GM21717 (cell line): ENCODE results near the gene MAP3K21.

Source experiments
- ATAC-seq: cut with Tn5 transposase; IDR thresholded peaks from one replicate; pipeline ENCODE4 v1.9.1; 2021; ENCODE audit warnings: mild to moderate bottlenecking, moderate library complexity; ENCODE audit not compliant: unreplicated experiment

MAP3K21 gene

DNA sequence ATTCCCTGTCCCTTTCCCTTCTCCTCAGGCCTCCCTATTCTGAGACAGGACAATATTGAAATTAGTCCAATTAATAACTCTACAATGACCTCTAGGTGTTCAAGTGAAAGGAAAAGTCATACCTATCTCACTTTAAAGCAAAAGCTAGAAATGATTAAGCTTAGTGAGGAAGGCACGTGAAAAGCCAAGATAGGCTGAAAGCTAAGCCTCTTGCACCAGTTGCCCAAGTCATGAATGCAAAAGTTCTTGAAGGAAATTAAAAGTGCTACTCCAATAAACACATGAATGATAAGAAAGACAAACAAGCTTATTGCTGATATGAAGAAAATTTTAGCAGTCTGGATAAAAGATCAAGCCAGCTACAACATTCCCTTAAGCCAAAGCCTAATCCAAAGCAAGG, 3.8 kb upstream of the MAP3K21 start:
- no peak for ATAC-seq

GRCh38 chr1:233326319-233326718, 1.2 kb upstream of the MAP3K21 start:
- no peak for ATAC-seq

DNA sequence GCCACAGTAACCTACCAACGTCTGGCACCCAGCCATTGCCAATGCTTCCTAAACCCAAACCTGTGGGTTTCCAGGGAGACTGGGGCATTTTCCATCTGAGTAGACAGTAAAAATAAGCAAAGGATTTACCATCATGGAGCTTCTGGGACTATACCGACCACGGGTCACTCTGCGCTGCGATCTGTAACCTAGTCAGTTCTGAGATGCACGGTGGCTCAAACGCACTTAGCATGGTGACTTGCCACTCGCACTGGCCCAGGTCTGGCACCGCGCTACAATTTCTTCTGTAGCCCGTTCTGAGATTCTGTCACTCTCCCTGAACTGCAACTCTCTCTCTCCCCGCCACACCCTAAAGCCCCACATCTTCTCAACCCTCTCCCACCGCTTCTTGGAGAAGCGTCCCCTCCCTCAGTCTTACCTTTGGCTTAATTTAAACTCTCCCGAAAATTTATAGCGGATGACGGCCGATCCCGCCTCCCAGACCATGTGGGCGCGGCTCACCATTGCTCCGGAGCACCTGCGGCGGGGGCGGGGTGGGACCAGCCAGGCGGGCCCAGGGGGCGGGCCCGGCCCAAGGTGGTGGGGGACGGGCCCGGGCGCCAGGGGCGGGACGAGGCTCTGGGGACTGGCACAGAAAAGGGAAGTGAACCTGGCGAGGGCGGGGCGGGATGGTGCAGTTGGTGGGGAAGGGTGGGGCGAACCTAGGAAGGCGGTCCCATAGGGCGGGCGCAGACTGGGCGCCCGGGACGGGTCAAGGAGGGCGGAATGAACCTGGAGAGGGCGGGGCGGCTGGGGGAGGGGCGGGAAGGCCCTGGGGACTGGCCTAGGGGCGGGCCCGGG, 493 bp upstream of the MAP3K21 start:
- ATAC-seq: peak; percentile 94

GRCh38 chr1:233328142-233328921, 808 bp downstream of the MAP3K21 start:
- ATAC-seq: peak; percentile 27

DNA sequence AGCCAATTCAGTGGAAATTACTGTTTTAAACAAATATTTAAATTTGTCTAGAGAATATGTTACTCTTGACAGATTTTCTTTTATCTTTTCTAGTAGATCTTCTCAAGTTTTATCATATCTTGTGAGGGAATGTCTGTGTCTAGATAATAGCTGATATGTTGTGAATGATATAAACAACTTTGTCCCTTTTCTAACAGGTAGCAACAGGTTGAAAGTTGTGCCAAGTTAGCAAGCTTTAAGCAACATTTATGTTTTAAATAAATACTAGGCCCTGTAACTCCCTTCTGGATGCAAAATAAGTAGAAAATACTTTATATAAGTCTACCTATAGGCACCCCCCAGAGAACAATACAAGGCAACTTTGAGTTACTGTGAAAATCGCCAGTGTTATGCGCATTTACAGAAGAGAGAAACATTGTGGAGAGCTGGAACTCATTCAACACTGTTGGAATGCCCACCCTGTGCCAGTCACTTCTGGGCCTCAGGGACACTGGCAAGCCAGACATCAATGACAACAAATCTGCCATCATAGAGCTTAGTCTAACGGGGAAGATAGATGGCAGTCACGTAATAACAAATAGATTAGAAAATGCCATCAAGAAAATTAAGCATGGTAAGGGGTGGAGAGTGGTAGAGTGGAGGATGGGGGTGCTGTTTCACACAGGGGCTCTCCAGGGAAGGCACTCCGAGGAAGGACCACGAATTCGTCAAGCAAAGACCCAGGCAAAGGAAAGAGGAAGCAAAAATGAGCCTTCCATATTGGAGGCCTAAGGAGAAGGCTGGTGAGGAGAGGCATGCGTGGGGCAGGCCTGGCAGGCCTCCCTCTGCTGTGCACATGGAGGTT, 4.4 kb downstream of the MAP3K21 start:
- no peak for ATAC-seq

DNA sequence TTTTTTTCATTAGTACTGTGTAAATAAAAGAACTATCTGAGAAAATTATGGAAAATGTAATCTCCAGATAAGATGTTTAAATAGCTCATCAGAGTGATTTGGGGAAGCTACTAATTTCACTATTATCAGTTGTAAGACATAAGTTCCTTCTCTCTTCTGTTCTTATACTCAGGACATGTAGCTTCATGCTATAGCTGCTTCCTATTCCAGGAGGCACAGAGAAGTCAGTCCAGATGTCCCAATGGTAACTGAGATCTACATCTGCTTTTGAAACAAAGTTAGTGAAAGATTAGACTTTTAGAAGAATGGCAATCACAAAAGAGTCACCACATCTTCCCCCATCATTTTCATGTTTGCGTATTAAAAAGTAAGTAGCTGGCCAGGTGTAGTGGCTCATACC, 5.6 kb downstream of the MAP3K21 start:
- no peak for ATAC-seq

- no peak for ATAC-seq
Measured at GRCh38 chr1:233334092-233334491, 6.6 kb downstream of the MAP3K21 start.

DNA sequence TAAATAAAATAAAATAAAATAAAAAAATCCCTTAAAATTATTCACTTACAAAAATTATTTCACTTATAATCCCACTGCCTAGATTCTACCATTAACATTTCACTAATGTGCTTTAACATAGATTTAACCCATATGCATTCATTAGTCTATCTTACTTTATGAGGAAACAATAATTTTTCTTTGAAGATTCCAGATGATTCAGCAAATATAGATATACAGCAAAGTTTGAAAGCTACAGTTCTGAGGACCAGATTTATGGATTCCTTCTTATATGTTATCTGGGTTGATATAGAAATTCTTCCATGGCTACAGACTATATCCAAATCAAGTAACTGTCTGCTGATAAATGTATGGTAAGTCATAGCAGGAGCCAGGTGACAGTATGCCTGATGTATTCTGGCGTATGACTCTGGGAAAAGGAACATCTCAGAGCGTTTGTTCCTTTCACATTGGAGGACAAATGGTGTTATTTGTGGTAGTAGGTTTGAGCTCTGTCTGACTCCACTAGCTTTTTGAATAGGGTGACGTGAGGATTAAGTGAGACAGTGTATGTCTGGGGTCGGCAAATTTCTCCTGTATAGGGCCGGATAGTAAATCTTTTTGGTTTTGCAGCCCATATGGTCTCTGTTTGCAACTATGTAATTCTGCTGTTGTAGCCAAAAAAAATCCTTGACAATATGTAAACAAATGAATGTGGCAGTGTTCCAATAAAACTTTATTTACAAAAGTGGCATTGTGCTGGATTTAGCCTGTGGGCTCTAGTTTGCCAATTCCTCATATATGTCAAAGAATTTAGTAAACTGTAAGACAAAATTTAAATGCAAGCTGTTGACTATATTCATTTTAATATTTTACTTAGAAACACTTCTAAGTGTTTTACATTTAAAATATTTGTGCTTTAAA, 9.3 kb downstream of the MAP3K21 start:
- no peak for ATAC-seq

DNA sequence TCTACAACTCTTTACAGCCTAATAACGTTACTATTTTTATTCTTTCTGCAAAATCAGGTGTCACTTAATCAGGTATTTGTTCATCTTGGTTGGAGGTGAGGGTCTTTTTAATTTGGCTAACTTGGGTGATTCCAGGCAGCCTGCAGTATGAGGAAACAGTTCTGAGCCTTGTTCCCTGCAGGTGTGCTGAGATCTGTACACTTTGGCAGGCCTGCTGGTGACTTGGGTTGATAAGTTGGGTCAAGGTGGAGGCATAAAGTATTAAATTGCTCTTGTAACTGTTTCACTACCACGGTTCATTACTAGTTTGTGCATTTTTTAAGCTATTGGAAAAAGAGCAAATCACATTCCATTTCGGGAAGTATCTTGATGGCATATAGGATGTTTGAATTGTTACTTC, 10.0 kb downstream of the MAP3K21 start:
- ATAC-seq: no peak

DNA sequence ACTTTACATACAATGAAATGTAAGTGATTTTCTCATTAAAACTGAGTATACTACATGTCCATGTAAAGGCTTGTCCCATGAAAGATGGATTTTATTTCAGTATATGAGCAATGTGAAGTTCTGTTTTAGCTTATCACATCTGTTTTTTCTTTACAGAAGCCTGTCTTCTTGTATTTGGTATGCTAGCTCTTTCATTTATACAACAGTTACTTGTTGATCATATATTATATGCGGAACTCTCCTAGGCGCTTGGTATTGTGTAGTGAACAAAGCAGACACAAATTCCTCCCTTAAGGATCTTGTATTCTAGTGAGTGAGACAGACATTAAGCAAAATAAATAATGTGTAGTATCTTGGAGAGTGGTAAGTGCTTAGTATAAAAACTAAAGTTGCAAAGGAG, 10.6 kb downstream of the MAP3K21 start:
- no peak for ATAC-seq

DNA sequence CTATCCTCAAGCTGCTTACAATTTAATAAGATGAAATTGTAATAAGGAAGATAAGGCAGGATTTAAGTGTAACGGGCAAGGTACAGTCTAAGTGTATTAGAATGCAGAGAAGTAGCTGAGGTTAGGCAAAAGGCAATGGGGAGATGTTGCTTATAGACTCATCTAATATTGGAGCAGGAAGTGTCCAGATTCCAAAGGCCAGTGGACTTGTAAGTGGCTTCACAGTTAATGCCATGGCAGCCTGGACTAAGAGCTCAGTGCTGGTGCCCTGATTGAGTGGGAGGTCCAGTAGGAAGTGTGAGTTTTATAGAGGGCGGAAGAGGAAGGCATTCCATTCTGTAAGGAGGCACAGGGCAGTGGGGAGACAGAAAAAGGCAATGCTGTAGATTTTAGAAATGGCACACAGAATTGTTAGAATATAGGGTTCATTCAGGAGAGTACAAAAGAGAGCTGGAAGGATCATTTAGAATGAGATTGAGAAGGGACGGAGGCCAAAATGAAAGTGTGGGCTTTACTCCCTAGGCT, 12.6 kb downstream of the MAP3K21 start:
- ATAC-seq: no peak

DNA sequence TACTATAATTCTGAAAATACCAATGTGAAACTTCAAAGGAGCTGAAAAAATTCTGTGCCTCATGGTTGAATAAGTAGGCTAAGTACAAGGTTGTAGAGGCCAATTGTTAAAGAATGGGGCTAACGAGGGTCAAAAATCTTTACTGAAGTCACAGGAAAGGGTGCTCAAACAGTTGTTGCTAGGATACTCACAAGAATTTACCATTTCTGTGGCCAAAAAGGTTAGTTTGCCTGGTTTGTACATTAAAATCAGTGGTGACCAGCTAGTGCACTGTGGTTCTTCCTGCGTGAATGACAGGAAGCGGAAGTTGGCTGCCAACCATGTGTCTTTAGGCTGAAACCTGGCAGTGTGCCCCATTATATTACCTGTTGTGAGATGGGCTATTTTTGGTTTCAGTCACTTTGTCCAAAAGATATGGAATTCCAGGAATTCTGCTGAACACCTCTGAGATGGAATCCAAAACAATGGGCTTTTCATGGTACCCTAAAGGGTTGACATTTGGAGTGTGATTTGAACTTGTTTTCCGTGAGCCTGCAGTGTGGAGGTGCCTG, 13.5 kb downstream of the MAP3K21 start:
- no peak for ATAC-seq

DNA sequence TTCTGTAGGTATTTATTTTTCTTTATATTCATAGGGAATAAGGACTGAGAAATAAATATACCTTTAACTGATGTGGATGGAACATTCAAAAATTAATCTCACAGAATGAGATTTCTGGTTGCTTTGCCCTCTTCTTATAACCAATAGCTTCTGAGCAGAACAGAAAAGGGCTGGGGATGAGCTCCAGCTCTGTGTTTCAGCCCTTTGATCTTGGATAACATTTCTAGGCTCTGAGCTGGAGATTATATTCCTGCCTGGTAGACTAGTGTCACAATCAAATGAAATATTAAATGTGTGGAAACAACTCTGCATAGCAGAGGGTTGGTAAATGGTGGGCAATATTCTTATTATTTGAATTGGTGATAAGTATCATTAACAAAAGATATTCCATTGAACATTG, 14.6 kb downstream of the MAP3K21 start:
- no peak for ATAC-seq

DNA sequence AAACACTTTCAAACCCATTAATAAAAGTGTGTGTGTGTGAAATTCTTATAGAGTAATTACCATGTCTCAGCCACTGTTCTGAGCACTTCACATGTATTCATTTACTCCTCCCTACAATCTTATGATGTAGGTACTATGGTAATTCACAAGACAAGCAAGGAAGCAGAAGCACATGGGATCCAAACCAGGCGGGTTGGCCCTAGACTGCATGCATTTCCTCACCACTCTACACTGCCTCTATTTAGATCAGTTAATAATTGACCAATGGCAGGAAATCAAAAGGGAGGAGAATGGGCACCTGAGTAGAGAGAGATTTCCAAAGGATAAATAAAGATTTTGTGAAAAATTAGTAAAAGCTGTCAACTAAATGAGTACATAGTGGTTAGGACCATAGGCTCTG, 15.7 kb downstream of the MAP3K21 start:
- no peak for ATAC-seq

- ATAC-seq: no peak
Measured at GRCh38 chr1:233347338-233347737, 19.8 kb downstream of the MAP3K21 start.

DNA sequence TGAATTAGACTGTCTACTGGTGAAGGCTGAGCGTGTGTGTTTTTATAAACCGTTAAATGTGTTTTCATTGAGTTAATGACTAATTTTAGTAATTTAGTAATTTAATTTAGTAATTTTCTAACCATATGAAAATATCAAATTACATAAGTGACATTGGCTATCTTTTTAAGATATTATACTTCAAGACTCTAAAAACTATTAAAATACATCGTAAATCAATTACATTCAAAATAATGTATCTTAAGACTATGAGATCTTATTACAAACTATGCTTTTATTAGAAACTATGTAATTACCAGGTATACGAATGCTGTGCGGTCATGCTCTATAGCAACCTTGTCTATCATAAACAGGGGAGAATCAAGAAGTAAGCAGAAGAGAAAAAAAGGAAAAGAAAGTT, 21.6 kb downstream of the MAP3K21 start:
- no peak for ATAC-seq

GRCh38 chr1:233354983-233355382, 27.5 kb downstream of the MAP3K21 start:
- no peak for ATAC-seq

DNA sequence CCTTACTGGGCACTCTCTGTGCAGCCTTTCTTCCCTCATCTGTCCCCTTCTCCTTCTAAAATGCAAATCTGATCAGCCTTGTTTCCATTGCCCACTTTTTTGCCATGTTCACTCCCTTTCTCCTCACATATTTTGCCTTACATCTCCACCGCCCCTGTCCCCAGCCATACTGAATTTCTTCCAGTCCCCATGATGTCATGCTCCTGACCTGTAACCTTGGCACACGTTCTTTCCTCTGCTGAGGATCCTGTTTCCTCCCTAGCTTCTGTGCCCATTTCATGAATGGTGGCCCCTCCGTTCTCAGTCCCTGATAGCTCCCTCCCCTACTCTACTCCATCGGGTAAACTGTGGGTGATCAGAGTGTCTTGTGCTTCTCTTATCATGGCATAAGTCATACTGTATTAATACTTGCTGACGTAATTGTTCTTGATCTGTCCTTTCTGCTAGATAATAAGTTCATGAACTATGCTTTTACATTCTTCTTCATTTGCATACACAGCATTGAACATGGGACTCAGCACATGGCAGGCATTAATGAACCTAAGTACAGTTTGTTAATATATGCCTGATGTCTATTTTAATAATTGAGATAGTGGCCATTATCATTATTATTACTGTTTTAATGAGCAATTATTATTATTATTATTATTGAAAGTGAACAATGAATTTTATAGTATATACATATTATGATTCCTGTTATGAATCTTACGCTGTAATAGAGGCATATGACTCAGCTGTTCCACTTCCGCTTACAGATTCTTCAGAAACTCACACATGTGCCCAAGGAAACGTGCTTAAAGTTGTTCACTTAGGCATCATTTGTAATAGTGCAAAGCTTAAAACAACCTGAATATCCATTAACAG, 28.5 kb downstream of the MAP3K21 start:
- peak; percentile 86 for ATAC-seq

DNA sequence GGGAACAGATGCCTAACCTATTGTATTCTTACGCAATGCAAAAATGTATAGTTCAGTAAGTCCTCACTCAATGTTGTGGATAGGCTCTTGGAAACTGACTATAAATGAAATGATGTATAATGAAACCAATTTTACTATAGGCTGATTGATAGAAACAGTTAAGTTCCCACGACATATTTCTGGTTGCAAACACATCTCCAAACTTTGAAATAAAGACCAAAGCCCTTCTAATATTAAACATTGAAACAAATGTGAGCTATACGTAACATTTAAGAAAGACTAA, 29.1 kb downstream of the MAP3K21 start:
- peak; percentile 39 for ATAC-seq
